ENCODE results near the gene XPR1.
"Not testable (repeated sequence)": the region's sequence is repeated elsewhere in the genome, so short reads cannot be mapped to it uniquely, and the experiment has no call there.

Gene XPR1

GRCh38 chr1:180836449-180836848 is 204.6 kb downstream of the XPR1 start:
- no peak for DNase-seq (ENCODE audit: low read depth in 2 of 2, low spot score in 1 of 2)

GRCh38 chr1:180837020-180837419 is 205.2 kb downstream of the XPR1 start:
- no peak for DNase-seq (ENCODE audit: low read depth in 2 of 2, low spot score in 1 of 2)

GRCh38 chr1:180838535-180838934 is 206.7 kb downstream of the XPR1 start:
- no peak for DNase-seq (ENCODE audit: low read depth in 2 of 2, low spot score in 1 of 2)

- no peak for DNase-seq (ENCODE audit: low read depth in 2 of 2, low spot score in 1 of 2)
These were observed 207.7 kb downstream of the XPR1 start for GRCh38 chr1:180839547-180839946.

- no peak for DNase-seq (ENCODE audit: low read depth in 2 of 2, low spot score in 1 of 2)
These were observed 209.6 kb downstream of the XPR1 start for GRCh38 chr1:180841415-180841814.

GRCh38 chr1:180842052-180842451 is 210.2 kb downstream of the XPR1 start:
- no peak for DNase-seq (ENCODE audit: low read depth in 2 of 2, low spot score in 1 of 2)

- no peak for DNase-seq (ENCODE audit: low read depth in 2 of 2, low spot score in 1 of 2)
These were observed 210.9 kb downstream of the XPR1 start for GRCh38 chr1:180842491-180843275.

- no peak for DNase-seq (ENCODE audit: low read depth in 2 of 2, low spot score in 1 of 2)
These were observed 213.5 kb downstream of the XPR1 start for GRCh38 chr1:180845352-180845751.

- no peak for DNase-seq (ENCODE audit: low read depth in 2 of 2, low spot score in 1 of 2)
These were observed 216.4 kb downstream of the XPR1 start for GRCh38 chr1:180848191-180848590.

GRCh38 chr1:180849031-180849775 is 217.4 kb downstream of the XPR1 start:
- no peak for DNase-seq (ENCODE audit: low read depth in 2 of 2, low spot score in 1 of 2)

- no peak for DNase-seq (ENCODE audit: low read depth in 2 of 2, low spot score in 1 of 2)
These were observed 220.4 kb downstream of the XPR1 start for GRCh38 chr1:180851995-180852887.

GRCh38 chr1:180854001-180854400 is 222.2 kb downstream of the XPR1 start:
- no peak for DNase-seq (ENCODE audit: low read depth in 2 of 2, low spot score in 1 of 2)

- DNase-seq (ENCODE audit: low read depth in 2 of 2, low spot score in 1 of 2) = no peak
These were observed 222.6 kb downstream of the XPR1 start for GRCh38 chr1:180854456-180854855.

- not testable (repeated sequence) for DNase-seq (ENCODE audit: low read depth in 2 of 2, low spot score in 1 of 2)
These were observed 226.3 kb downstream of the XPR1 start for GRCh38 chr1:180857947-180858725.

- no peak for DNase-seq (ENCODE audit: low read depth in 2 of 2, low spot score in 1 of 2)
These were observed 227.5 kb downstream of the XPR1 start for GRCh38 chr1:180859306-180859705.

- no peak for DNase-seq (ENCODE audit: low read depth in 2 of 2, low spot score in 1 of 2)
These were observed 228.7 kb downstream of the XPR1 start for GRCh38 chr1:180860535-180860934.

- no peak for DNase-seq (ENCODE audit: low read depth in 2 of 2, low spot score in 1 of 2)
These were observed 230.5 kb downstream of the XPR1 start for GRCh38 chr1:180862305-180862704.

GRCh38 chr1:180863158-180863775 is 231.4 kb downstream of the XPR1 start:
- DNase-seq (ENCODE audit: low read depth in 2 of 2, low spot score in 1 of 2) = no peak

GRCh38 chr1:180881806-180882509 is 250.1 kb downstream of the XPR1 start:
- DNase-seq (ENCODE audit: low read depth in 2 of 2, low spot score in 1 of 2) = no peak
